GM18499 (cell line): Measurements from ENCODE around the gene BICC1.

Experiments used
- ATAC-seq: cut with Tn5 transposase; IDR thresholded peaks from one replicate; pipeline ENCODE4 v1.9.1; 2021; ENCODE audit warnings: moderate number of reproducible peaks; ENCODE audit not compliant: insufficient read depth, unreplicated experiment

The BICC1 gene

DNA sequence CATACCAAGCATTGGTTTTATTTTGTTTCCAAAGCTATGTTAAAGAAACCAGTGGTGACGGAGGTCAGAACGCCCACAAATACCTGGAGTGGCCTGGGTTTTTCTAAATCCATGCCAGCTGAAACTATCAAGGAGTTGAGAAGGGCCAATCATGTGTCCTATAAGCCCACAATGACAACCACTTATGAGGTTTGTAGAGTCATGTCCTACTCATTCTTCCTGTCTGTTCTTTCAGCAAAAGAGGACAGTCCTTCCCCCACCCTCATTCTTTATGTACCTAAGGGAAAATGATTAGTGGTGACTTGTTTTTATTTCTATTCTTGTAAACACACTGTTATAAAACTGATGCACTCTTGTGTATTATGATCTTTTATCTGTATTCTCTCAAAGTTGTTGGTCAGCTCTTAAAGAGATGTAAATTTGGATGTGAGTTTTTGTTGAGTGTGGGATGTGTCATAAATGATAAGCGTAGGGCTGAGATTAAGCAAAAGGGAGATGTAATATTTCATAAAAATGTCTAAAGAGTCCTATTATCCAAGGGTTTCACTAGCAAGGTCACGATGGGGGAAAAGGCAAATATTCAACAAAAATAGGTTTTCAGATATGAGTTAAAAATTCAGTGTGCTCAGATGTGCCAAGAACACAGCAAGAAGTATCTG lies 294.4 kb downstream of the BICC1 start:
- ATAC-seq: no peak

DNA sequence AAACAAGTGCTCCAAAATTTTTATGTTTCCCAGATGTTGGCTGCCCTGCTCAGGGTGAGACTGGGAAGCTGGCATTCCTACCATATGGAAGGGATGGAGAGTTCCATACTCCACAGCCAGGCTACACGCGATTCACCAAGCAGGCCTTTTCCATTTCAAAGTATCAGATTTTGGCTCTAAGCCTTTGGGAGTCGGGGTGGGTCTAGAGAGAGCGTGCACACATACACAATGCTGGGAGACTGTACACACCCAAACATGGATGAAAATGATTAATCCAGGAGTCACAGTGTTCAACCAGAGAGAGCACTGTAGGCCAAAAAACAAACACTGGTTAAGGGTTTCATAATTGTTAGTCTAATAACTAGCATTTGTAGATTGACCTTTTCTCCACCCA lies 295.0 kb downstream of the BICC1 start:
- no peak for ATAC-seq

DNA sequence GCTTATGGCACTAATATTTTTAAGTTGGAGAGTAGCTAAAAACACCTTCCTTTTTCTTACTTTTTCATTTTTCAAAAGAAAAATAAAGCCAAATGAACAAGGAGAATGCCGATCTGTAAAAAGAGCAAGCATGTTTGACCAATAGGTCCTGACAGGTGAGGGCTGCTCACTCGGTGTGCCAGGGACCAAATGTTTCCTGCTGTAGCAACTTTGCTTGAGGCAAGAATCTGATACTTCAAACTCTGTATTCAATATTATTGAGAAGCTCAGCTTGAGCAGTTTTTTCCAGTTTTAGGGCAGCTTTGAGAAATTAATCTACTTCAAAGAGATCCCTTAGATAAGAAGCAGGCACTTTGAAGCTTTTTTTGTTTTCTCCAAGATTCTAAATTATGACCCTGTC lies 298.1 kb downstream of the BICC1 start:
- ATAC-seq: no peak

DNA sequence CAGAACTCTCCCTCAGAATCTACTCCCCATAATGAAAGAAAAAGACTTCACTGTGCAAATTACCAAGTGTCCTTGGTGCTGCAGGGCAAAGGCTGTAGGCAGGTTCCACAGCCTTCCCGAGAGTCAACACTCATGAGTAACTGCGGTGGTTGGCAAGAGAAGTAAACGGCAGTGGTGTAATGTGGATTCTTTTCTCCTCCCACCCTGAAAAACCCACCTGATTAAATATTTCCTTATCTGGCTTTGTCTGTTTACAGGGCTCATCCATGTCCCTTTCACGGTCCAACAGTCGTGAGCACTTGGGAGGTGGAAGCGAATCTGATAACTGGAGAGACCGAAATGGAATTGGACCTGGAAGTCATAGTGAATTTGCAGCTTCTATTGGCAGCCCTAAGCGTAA lies 300.9 kb downstream of the BICC1 start:
- no peak for ATAC-seq

DNA sequence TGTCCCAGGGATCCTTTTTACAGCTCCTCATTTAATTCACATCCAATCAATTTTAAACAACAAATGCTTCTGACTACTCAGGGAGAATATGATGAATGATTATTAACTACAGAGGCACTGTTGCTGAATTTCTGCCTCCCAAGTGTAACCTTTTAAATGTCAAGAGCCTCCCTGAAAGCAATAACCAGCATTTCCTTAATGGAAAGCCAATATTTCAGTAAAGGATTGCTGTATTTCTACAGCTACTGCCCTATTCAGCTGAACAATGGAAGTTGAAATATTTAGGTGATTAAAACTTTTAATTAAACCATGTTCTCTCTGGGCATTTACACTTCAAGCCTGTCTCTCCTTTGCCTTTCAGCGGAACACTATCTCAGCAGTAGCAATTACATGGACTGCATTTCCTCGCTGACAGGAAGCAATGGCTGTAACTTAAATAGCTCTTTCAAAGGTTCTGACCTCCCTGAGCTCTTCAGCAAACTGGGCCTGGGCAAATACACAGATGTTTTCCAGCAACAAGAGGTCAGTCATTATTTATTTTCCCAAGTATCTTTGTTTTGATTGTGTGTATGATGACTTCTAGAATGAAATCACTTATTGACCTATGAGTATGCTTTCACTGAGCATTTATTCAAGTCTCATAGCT lies 304.7 kb downstream of the BICC1 start:
- ATAC-seq: no peak

DNA sequence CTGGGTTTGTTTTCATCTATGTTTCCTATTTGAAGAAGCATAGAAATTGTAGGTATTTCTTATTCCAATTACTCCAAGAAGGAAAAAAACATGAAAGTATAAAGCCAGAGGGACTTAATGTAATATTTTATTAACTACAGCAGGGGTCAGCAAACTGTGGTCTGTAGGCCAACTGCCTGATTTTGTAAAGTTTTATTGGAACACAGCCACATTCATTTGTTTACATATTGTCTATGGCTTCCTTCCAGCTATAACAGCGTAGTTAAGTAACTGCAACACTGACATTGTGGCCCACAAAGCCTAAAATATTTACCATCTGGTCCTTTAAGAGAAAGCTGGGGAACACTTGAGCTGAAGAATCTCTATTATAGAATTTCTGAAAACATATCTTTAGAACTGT lies 306.2 kb downstream of the BICC1 start:
- no peak for ATAC-seq

DNA sequence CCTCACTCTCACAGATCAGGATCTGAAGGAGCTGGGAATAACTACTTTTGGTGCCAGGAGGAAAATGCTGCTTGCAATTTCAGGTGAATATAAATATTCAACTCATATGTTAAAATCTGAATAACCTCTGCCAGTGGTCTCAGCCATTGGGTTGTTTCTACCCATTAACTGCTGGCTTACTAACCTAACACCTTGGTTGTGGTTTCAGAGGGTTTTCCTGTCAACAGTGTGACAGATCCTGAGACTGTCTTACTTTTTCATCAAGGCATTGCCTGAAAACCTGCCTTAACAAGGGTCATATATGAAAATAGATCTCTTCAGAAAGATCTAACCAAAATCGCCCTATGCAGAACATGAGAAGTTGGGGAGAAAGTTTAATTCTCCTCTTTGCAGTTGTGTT lies 307.7 kb downstream of the BICC1 start:
- no peak for ATAC-seq

DNA sequence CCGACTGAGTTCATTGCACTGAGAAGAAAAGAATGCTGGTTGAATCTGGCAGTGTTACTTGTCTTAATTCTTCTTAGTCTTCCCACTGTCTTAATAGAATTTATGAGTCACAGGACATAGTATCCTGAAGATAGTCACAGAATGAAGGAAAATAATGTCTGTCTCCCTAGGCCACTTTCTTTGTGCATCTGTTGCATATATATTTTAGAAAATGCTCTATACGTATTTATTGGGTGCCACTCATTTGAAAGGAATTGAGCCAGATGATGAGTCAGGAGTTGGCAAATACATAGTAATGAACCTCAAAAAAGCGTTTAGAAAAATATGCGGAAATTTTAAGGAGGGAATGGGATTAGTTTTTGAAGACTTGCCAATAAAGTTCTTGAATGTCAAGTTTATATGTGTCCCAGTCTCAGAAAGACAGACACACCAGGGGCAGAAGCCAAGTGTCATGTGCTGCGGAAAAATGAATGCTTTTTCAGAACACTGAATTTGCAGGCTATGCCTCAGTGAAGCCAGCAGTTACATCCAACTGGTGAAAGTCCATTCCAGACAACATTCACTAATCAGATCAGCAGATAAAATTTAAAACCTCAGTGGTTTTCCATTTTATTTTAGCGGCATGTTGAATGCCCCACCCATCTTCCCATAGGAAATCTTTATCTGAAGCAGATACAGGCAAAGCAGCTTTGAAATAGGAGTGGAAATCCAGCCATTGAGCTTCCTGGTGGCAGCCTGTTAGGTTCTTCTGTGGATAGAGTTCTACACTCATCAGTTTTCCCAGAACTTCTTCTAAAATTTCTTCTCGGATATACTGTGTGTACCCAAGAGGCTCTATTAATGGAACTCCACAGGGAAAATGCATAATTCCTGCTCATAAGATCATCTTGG lies 308.4 kb downstream of the BICC1 start:
- ATAC-seq: no peak

DNA sequence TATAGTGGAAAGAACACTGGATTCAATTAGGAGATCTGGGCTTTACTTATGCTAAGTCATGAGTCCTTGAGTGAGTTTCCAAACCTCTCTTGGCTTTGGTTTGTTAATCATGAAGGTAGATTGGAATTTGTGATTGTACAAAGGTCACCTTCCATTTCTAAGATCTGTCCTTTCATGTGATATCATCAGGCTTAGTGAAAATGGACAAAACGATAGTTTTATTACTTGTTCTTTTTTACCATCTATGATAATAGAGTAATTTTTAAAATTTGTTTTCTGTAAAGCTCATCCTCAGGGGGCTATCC lies 309.0 kb downstream of the BICC1 start:
- no peak for ATAC-seq

DNA sequence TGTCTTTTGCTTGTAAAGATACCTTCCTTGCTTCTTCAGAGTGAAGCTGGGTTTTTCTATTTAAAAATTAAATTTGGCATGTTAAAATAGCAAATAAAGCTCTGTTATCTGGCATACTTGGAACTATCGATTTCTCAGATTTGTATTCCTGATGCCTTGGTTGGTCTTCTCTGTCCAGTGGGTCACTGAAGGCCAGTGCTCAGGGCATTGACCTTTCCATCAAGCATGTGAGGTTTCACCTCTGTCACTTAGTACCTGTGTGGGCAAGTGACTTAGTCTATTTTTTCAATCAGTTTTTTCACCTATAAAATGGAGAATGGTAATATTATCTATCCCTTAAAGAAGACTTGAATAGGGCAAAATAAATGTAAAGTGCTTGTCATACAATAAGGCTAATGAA lies 311.3 kb downstream of the BICC1 start:
- ATAC-seq: no peak

DNA sequence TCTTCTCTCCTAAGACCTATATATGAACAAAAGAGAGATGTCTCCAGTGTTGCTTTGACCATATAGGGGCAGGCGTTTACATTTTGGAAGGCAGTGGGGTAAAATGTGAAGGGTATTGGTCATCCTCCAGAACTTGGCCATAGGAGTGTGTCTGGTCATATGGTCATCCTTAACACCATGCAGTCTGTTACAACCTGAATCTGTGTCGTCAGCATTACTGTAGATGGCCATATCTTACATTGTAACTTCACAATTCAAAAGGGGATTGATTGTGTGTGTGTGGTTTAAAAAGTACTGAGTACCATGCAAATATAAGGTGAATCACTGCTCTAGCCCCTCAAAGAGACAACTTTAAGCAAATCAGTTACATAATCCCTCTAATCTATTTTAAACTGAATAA lies 311.7 kb downstream of the BICC1 start:
- no peak for ATAC-seq

DNA sequence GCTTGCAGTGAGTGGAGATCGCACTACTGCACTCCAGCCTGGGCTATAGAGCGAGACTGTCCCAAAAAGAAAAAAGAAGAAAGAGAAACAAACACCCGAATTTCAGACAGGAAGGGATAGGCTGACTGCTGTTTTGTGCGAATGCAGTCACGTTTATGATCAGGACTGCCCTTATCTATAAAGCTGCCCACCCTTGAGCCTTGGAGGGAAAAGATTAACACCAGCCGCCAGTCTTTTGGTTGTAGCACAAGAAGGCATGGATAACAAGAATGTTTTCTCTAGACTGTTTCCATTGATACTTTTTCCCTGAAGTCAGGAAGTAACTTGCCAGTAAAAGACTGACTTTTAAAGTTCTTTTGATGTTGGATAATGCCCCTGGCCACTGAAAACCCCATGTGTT lies 314.0 kb downstream of the BICC1 start:
- ATAC-seq: no peak

DNA sequence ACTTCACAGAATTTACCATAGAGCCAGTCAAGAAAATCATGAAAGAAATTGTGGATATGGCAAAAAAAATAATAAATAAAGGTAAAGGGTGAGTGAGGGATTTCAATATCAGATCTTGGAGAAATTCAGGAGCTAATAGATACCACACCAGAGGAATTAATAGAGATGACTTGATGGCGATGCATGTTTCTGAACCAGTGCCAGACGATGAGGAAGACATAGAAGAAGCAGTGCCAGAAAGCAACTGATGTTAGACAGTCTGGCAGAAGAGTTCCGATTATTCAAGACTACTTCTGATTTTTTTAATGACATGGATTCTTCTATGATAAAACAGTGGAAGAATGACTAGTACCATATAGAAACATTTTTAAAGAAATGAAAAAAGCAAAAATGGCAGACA lies 314.7 kb downstream of the BICC1 start:
- ATAC-seq: no peak

DNA sequence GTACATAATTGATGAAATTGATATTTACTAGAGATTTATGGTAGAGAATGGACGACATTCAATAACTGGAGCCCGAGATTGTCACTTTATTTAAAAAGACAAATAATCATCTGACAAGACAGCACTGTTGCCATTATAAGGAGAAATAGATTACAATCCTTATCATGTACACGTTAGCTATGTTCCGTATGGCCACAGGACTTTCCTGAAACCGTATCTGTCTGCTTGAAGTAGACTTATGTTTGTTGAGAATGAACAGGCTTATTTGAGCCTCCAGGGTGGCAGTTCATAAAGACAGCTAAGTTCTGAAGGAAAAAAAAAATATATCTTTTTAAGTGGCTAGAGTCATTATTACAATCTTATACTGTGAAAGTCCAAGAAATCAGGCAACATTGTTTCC lies 317.2 kb downstream of the BICC1 start:
- ATAC-seq: no peak

DNA sequence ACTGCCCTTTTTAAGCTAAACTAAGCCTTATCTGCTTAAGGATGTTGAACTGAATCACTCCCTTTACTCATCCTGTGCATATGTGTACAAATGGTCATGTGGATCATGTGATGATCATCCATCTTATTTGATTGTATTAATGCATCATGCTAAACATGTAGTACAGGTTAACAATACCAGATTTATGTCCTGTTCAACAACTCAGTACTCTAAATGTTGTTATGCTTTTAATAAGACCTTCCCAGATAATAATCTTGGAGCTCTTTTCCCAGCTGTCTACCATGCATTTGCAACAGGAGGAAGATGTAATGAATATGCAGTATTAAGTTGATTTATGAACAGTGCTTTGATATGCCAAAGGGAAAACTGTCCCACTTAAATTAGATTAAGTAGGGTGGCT lies 318.0 kb downstream of the BICC1 start:
- ATAC-seq: no peak

DNA sequence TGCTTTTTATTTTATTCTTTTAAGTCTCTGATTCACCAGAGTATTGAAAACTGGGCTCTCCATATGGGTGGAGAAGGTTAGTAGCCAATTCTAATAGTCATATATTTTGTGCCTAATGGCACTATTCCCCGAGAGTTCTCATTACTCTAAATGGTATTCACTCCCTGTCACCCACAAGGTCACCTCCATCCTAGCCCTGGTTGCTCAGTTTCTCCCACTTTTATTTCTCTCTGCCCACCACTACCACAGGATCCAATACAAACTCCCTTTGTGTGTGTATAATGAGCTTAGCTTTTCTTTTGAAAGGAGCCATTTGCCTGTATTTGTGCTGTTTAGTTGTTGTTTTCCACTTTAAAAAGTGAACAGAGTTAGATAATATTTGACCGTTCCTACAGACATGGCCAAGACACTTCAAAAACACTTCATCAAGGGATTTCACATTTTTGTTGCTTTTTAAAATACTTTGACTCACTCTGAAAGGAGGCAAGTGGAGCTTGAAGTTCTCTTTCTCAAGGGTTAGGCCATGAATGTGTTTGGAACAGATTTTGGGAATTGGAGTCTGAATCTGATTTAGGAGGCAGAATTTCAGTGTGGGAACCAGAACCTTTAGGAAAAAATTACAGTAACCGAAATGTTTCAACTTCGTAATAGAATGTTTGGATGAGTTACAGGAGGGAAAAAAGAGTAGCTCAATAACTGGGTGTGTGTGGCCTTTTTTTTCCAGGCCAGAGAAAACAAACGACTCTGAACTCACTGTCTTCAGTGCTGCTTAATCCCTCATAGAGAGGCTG lies 321.3 kb downstream of the BICC1 start:
- ATAC-seq: no peak

DNA sequence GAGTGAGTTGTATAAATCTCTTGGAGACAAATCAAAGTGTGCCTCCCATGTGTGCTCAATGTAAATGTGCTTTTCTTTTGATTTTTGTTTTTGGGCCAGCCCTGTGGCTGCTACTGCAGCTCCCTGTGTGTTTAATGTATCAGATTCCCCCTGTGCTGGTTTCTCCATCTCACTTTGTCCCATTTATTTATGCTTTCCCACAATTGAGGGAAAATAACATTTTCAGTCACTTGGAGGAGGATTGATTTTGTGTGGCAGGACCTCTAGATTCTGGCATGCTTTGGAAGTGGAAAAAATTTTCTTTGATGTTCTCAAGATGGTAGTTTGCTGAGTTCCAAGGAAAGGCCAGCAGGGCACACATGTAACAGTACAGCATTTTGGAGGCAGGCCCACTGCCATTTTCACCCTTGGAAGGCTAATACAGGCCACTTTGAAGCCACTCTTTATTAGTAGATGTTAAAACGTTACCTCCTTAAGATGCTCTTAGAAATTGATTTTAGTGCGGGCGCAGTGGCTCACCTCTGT lies 323.6 kb downstream of the BICC1 start:
- ATAC-seq: no peak

DNA sequence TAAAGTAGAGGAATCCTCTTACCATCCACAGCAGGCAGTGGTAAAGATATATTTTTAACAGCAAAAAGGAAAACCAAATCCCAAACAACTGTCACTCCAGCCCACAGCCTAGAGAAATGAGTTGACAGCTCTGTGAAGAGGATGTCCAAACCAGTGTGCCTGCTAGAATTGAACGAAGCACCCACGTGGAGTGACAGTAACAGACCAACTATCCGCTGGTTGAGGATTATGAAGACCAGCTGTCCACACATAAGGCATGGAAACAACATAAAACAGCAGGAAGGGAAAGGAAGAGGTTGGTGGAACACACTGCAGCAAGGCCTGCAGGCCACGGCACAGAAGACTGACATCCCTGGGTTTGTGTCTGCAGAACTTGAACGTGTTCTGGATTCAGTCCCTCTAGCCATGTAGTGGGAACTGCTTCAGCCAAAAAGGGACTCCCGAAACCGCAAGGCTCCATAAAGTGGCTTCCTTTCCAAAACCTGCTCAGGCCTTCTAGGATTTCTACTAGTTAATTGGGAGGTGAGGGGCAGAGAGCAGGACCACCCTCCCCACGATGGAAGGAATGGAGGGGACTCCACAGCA lies 324.4 kb downstream of the BICC1 start:
- no peak for ATAC-seq

DNA sequence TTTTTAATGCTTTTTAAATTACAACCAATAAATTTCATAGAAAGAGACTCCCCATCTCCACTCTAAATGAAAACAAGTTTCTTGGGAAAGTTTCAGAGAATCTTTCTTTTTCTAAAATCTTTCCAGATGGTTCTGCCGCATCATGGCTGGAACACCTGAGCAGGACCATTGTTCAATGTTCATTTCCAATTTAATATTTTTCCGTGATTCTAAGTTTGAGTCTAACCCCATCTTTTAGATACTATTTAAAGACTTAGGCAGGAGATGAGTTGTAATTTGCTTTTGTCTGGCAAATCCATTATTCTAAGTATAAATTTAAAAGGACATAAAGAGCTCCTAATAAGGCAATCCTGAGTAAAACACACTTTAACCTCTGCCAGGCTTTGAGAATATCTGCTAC lies 325.2 kb downstream of the BICC1 start:
- ATAC-seq: no peak

DNA sequence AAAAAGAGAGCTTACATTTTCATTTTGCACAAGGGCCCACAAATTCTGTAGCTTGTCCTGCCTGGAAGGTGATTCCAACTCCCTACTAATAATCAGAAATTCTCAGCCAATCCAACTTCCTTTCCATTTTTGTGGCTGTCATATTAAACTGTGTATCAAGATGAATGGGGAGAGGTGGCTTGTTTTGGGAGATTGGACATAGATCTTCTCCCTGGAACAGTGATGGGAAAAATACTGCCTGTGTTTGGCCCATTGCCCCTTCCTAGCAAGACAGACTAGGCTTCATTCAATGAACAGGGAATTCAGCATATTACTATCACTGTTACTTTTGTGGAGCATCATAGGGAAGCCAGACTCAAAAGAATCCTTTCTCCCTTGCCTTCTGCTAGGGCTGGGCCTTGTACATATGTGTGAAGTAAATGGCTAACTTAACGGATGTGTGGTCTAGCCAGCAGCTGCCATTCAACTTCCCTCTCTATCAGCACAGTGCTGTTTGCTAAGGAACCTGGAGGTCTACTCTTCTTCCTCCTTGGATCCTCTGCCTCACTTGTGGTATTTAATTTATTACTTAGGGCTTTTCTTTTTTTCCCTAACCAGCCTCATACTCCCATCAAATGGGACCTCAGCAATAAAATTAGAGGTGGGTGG lies 326.0 kb downstream of the BICC1 start:
- no peak for ATAC-seq
